ENCODE data around the gene CHL1. TPM values are rescaled to one million over a fixed set of nuclear protein-coding genes. Genes with fewer than 3 reads are reported as not detected.
A peak's percentile ranks its signal among the peaks of the same experiment; 100 is the strongest.

The CHL1 gene
- total RNA-seq, 4 donors from 2014 or later: 2.6 to 64.8 (median 17.7) TPM

DNA sequence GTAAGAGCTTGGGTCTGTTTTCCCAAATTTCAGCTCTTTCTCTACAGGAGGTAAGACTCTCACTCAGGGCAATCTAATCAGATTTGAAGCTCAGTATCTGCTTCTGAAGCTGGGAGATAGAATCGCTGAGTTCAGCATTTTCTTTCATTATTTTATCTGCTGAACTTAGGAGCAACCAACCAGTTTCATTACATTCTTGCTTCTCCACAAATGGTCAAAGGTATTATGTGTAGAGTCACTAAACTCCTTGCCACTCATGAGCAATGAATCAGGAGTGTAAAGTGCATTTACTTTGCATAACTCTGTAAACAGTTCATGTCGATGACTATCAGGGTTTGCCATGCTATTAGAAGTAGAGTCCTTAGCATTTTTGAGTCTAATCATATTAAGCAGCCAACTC is 249.4 kb downstream of the CHL1 start:
- no peak overlapping the region for H3K4me3 ChIP-seq
- no peak overlapping the region for H3K27ac ChIP-seq
- intact Hi-C loops (cut with DNase I; ENCODE audit: low total_unique reads): no loop called here
- no peaks in the 10 kb centered on the region for H3K27me3 ChIP-seq
- no peaks in the 10 kb centered on the region for H3K9me3 ChIP-seq
- no peaks in the 10 kb centered on the region for H3K36me3 ChIP-seq
- no peak for DNase-seq
- no peaks in the 10 kb centered on the region for H3K4me1 ChIP-seq
- TF ChIP-seq POLR2A (IDR thresholded peaks at IDR 0.05): no peak
- TF ChIP-seq, protein P1, sequence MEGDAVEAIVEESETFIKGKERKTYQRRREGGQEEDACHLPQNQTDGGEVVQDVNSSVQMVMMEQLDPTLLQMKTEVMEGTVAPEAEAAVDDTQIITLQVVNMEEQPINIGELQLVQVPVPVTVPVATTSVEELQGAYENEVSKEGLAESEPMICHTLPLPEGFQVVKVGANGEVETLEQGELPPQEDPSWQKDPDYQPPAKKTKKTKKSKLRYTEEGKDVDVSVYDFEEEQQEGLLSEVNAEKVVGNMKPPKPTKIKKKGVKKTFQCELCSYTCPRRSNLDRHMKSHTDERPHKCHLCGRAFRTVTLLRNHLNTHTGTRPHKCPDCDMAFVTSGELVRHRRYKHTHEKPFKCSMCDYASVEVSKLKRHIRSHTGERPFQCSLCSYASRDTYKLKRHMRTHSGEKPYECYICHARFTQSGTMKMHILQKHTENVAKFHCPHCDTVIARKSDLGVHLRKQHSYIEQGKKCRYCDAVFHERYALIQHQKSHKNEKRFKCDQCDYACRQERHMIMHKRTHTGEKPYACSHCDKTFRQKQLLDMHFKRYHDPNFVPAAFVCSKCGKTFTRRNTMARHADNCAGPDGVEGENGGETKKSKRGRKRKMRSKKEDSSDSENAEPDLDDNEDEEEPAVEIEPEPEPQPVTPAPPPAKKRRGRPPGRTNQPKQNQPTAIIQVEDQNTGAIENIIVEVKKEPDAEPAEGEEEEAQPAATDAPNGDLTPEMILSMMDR (IDR thresholded peaks at IDR 0.05): no peak

DNA sequence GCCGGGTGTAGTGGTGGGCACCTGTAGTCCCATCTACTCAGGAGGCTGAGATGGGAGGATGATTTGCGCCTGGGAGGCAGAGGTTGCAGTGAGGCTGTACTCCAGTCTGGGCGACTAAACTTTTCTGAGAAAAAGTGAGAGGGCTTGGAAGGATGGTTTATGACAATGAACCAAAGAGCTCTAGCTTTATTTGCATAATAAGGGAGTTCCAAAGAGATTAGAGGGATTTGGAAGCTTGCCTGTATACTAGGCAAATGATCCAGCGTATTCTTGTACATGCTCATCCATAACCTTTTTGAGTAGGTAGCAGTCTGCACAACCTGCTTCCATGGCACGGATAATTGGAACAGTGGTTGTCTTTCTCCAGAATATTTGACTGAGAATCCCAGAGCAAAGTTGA is 251.1 kb downstream of the CHL1 start:
- H3K4me3 ChIP-seq: no peak overlapping the region
- no peaks in the 10 kb centered on the region for H3K9me3 ChIP-seq
- H3K4me1 ChIP-seq: no peaks in the 10 kb centered on the region
- no peak for TF ChIP-seq POLR2A (IDR thresholded peaks at IDR 0.05)
- TF ChIP-seq, protein P1 (IDR thresholded peaks at IDR 0.05): no peak
- peak overlapping the region; percentile 12 to 50 for H3K27ac ChIP-seq
- no peaks in the 10 kb centered on the region for H3K36me3 ChIP-seq
- no peaks in the 10 kb centered on the region for H3K27me3 ChIP-seq
- DNase-seq: no peak
- intact Hi-C loops (cut with DNase I; ENCODE audit: low total_unique reads): no loop called here

DNA sequence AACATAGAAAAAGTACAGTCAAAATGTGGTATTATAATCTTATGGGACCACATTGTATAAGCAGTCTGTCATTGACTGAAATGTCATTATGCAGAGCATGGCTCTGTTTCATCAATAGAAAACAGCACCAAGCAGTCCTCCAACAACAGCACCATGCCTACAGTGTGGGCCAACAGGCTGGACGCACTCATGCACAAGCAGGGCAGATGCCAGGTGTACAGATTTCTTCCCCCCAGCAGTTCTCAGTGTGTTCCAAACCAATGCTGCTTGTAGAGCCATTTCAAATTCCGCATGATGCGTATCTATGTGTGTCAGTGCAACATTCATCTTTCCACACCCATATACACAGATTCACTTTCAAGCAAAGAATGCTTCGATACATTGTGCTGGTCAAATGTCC is 253.1 kb downstream of the CHL1 start:
- peak overlapping the region in 1 of 2 donors; percentile 3 for H3K27ac ChIP-seq
- TF ChIP-seq, protein P1 (IDR thresholded peaks at IDR 0.05): no peak
- no peak for TF ChIP-seq POLR2A (IDR thresholded peaks at IDR 0.05)
- H3K9me3 ChIP-seq: no peaks in the 10 kb centered on the region
- H3K4me1 ChIP-seq: no peaks in the 10 kb centered on the region
- H3K36me3 ChIP-seq: no peaks in the 10 kb centered on the region
- intact Hi-C loops (cut with DNase I; ENCODE audit: low total_unique reads): no loop called here
- H3K27me3 ChIP-seq: no peaks in the 10 kb centered on the region
- H3K4me3 ChIP-seq: no peak overlapping the region
- no peak for DNase-seq

DNA sequence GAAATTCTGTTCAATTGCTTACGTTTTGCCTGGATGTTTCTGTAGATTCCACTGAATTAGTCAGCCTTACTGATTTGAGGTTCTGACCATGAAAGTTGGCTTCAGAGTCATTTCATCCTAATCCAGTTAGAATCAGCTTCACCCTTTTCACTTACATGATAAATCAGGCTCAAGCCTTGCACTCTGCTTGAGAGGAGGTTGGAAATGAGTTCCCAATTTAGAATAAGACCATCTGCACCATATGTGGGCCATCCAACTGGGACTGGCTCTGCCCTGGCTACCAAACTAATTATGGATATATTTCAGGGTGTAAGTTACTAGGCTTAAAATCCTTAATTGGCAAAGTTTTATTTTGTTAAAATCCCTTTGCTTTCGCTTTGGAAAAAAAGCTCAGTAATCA is 255.7 kb downstream of the CHL1 start:
- no peaks in the 10 kb centered on the region for H3K36me3 ChIP-seq
- H3K9me3 ChIP-seq: no peaks in the 10 kb centered on the region
- H3K27ac ChIP-seq: no peak overlapping the region
- no peak for DNase-seq
- no peak for TF ChIP-seq POLR2A (IDR thresholded peaks at IDR 0.05)
- TF ChIP-seq, protein P1 (IDR thresholded peaks at IDR 0.05): no peak
- peaks cover 0 to 6% of the 10 kb centered on the region in 2 donors for H3K4me1 ChIP-seq
- H3K27me3 ChIP-seq: no peaks in the 10 kb centered on the region
- intact Hi-C loops (cut with DNase I; ENCODE audit: low total_unique reads): no loop called here
- H3K4me3 ChIP-seq: no peak overlapping the region

DNA sequence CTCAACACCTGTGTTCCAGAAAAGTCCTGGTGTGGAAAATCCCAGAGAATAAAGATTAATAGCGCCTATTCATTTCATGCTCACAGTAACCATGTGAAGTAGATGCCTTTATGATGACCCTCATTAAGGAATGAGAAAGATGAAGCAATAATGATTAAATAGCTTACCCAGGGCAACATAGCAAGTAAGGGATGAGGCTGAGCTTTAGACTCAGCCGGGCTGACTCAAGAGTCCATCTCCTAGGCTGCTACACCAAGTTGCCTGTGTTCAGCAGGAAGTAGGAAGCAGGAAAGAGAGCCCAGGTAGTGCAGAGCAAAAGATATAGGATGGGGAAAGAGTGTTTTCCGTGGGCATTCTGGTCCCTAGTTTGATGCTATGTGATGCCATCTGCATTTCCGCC is 256.5 kb downstream of the CHL1 start:
- intact Hi-C loops (cut with DNase I; ENCODE audit: low total_unique reads): no loop called here
- Histone ChIP-seq H3K36me3 (no peaks in the 10 kb centered on the region), H3K9me3 (no peaks in the 10 kb centered on the region), H3K27me3 (no peaks in the 10 kb centered on the region), H3K4me1 (peaks cover 0 to 6% of the 10 kb centered on the region in 2 donors), H3K27ac (no peak overlapping the region), H3K4me3 (no peak overlapping the region)
- no peak for TF ChIP-seq POLR2A (IDR thresholded peaks at IDR 0.05)
- TF ChIP-seq, protein P1 (IDR thresholded peaks at IDR 0.05): no peak
- no peak for DNase-seq

All from uterus (tissue), 4 donors.